Measurements from ENCODE around the gene DOHH. TPM values are rescaled to one million over a fixed set of nuclear protein-coding genes. Genes with fewer than 3 reads are reported as not detected.
"Not testable (repeated sequence)": the region's sequence is repeated elsewhere in the genome, so short reads cannot be mapped to it uniquely, and the experiment has no call there.

DOHH gene
- polyA plus RNA-seq, 2 of the 4 experiments (the other 2 are of a cell fraction) = 4.6 to 13.3 TPM

DNA sequence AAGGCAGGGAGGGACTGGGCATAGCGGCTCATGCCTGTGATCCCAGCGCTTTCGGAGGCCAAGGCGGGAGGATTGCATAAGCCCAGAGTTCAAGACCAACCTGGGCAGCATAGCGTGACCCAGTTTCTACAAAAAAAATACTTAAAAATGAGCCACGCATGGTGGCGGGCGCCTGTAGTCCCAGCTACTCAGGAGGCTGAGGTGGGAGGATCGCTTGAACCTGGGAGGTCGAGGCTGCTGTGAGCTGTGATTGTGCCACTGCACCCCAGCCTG lies 47.6 kb downstream of the DOHH start:
- POLR2A ChIA-PET; FAIRE-seq; DNase-seq (ENCODE audit: low read depth in 1 of 2, low spot score in 1 of 2): not testable (repeated sequence)

DNA sequence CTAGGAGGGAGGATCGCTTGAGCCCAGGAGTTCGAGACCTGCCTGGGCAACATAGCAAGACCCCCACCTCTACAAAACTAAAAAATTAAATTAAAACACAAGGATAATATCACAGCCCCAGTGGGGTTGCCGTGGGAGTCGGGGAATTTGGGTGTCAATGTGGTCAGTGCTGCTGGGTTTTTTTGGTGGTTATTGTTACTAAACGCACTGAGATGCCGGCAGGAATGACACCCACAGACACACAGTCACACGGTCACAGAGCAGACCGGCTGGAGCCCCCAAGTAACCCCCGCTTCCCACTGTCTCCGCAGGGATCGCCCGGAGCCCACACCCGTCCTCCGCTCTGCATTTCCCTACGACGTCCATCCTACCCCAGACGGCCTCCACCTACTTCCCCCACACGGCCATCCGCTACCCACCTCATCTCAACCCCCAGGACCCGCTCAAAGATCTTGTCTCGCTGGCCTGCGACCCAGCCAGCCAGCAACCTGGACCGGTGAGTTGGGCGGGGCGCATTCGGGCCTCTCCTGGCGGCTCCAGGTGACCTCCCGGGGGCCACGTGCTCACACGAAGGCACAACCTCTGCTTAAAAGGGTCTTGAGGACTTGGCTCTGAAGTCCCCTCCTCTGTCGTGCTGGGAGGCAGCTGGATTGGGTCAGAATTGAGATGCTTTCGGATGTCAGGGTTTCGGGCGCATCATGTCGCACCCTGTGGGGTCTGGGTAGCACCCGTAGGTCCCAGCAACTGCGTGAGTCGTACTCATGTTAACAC lies 48.1 kb downstream of the DOHH start:
- Histone ChIP-seq H3K4me3 (no peak overlapping the region), H3K9me3 (no peaks in the 10 kb centered on the region), H3K27ac (peak overlapping the region; percentile 91), H3K4me1 (peaks cover 40% of the 10 kb centered on the region), H3K4me2 (peak overlapping the region; percentile 64)
- 96% methylated on average over 29 of the region's 38 CpGs for WGBS (ENCODE audit: missing lambda C conversion rate)
- DNase-seq (ENCODE audit: low read depth in 1 of 2, low spot score in 1 of 2) = no peak
- CTCF ChIA-PET = interaction anchor here (0.7 to 1.4 kb wide), 5 partner anchors 8 to 99 kb away, joined by 3 to 6 read pairs (median 3); no protein-coding TSS in a partner anchor
- POLR2A ChIA-PET = no interaction called here
- TF ChIP-seq, protein P1, sequence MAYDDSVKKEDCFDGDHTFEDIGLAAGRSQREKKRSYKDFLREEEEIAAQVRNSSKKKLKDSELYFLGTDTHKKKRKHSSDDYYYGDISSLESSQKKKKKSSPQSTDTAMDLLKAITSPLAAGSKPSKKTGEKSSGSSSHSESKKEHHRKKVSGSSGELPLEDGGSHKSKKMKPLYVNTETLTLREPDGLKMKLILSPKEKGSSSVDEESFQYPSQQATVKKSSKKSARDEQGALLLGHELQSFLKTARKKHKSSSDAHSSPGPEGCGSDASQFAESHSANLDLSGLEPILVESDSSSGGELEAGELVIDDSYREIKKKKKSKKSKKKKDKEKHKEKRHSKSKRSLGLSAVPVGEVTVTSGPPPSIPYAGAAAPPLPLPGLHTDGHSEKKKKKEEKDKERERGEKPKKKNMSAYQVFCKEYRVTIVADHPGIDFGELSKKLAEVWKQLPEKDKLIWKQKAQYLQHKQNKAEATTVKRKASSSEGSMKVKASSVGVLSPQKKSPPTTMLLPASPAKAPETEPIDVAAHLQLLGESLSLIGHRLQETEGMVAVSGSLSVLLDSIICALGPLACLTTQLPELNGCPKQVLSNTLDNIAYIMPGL (CRISPR knock-in tag; IDR thresholded peaks at IDR 0.05; ENCODE audit: borderline replicate concordance) = no peak
- TF ChIP-seq NR3C1 (IDR thresholded peaks at IDR 0.05) (no peak), FOXS1 (CRISPR knock-in tag; IDR thresholded peaks at IDR 0.05) (no peak), ZC3H11A (IDR thresholded peaks at IDR 0.05) (no peak), CEBPB (IDR thresholded peaks at IDR 0.05) (no peak), FOSL2 (IDR thresholded peaks at IDR 0.05) (no peak), FOSL2 (CRISPR knock-in tag; IDR thresholded peaks at IDR 0.05) (no peak), BHLHE40 (IDR thresholded peaks at IDR 0.05; ENCODE audit: low read depth, low read length) (no peak), FOSB (CRISPR knock-in tag; IDR thresholded peaks at IDR 0.05) (no peak), RFX5 (IDR thresholded peaks at IDR 0.05) (no peak), HDAC2 (IDR thresholded peaks at IDR 0.05) (no peak), TP53 (CRISPR knock-in tag; IDR thresholded peaks at IDR 0.05) (no peak)
- TF ChIP-seq, protein P2, sequence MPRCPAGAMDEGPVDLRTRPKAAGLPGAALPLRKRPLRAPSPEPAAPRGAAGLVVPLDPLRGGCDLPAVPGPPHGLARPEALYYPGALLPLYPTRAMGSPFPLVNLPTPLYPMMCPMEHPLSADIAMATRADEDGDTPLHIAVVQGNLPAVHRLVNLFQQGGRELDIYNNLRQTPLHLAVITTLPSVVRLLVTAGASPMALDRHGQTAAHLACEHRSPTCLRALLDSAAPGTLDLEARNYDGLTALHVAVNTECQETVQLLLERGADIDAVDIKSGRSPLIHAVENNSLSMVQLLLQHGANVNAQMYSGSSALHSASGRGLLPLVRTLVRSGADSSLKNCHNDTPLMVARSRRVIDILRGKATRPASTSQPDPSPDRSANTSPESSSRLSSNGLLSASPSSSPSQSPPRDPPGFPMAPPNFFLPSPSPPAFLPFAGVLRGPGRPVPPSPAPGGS (IDR thresholded peaks at IDR 0.05) = no peak
- TF ChIP-seq, protein P3, sequence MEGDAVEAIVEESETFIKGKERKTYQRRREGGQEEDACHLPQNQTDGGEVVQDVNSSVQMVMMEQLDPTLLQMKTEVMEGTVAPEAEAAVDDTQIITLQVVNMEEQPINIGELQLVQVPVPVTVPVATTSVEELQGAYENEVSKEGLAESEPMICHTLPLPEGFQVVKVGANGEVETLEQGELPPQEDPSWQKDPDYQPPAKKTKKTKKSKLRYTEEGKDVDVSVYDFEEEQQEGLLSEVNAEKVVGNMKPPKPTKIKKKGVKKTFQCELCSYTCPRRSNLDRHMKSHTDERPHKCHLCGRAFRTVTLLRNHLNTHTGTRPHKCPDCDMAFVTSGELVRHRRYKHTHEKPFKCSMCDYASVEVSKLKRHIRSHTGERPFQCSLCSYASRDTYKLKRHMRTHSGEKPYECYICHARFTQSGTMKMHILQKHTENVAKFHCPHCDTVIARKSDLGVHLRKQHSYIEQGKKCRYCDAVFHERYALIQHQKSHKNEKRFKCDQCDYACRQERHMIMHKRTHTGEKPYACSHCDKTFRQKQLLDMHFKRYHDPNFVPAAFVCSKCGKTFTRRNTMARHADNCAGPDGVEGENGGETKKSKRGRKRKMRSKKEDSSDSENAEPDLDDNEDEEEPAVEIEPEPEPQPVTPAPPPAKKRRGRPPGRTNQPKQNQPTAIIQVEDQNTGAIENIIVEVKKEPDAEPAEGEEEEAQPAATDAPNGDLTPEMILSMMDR (IDR thresholded peaks at IDR 0.05) = no peak
- TF ChIP-seq, protein P4, sequence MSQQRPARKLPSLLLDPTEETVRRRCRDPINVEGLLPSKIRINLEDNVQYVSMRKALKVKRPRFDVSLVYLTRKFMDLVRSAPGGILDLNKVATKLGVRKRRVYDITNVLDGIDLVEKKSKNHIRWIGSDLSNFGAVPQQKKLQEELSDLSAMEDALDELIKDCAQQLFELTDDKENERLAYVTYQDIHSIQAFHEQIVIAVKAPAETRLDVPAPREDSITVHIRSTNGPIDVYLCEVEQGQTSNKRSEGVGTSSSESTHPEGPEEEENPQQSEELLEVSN (IDR thresholded peaks at IDR 0.05; ENCODE audit: borderline replicate concordance, low read depth) = no peak
- TF ChIP-seq, protein P5, sequence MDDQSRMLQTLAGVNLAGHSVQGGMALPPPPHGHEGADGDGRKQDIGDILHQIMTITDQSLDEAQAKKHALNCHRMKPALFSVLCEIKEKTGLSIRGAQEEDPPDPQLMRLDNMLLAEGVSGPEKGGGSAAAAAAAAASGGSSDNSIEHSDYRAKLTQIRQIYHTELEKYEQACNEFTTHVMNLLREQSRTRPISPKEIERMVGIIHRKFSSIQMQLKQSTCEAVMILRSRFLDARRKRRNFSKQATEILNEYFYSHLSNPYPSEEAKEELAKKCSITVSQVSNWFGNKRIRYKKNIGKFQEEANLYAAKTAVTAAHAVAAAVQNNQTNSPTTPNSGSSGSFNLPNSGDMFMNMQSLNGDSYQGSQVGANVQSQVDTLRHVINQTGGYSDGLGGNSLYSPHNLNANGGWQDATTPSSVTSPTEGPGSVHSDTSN (IDR thresholded peaks at IDR 0.05) = no peak
- no peak for ATAC-seq
- no peak for FAIRE-seq

More for the DNA sequence above, 47.6 kb downstream of the DOHH start:
- H3K4me3 ChIP-seq, H3K9me3 ChIP-seq, ATAC-seq, H3K4me2 ChIP-seq: not testable (repeated sequence)
- peaks cover 45% of the 10 kb centered on the region for H3K4me1 ChIP-seq
- CTCF ChIA-PET = interaction anchor here (1.4 kb wide), 1 partner anchor 20 kb away, joined by 3 read pairs; no protein-coding TSS in a partner anchor
- 95% methylated on average over 8 of the region's 10 CpGs for WGBS (ENCODE audit: missing lambda C conversion rate)
- H3K27ac ChIP-seq = peak overlapping the region; percentile 91; a peak in 5 of 6 replicates

All from A549 (cell line).